Lower leg skin (tissue), 3 donors: ENCODE results near the gene NCMAP.

ENCODE experiments used
- CTCF ChIP-seq, 3 donors: fragments of 450-650 bp; IDR thresholded peaks; one replicate each; pipeline ENCODE4 v1.5.1; 2016; ENCODE audit warnings: antibody characterized with exemption in 3 of 3, mild to moderate bottlenecking in 3 of 3, moderate library complexity in 2 of 3
- POLR2A ChIP-seq, 2 donors: fragments of 450-650 bp; IDR thresholded peaks; one replicate each; pipeline ENCODE4 v1.6.1; 2016 to 2017; ENCODE audit warnings: antibody characterized with exemption in 2 of 2, mild to moderate bottlenecking in 1 of 2, moderate library complexity in 1 of 2

GRCh38 chr1:24506691-24507381 lies 49.1 kb upstream of the NCMAP start:
- TF ChIP-seq CTCF (IDR thresholded peaks at IDR 0.05) (no peak), POLR2A (IDR thresholded peaks at IDR 0.05) (no peak)
